ENCODE results near the gene RNF227.

RNF227 gene

DNA sequence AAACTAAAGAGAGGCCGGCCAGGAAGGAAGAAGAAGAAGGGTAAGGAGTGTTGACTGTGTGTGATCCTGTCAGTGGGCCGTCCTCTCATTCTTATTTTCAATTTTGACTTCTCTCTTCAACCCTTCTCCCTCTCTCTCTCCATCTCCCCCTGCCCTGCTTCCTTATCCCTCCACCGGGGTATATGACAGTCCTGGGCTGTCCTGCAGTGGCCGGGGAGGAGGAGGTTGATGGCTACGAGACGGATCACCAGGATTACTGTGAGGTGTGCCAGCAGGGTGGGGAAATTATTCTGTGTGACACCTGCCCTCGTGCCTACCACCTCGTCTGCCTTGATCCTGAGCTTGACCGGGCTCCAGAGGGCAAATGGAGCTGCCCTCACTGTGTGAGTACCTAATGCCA is 21.9 kb downstream of the RNF227 start:
- TF ChIP-seq, protein P1, sequence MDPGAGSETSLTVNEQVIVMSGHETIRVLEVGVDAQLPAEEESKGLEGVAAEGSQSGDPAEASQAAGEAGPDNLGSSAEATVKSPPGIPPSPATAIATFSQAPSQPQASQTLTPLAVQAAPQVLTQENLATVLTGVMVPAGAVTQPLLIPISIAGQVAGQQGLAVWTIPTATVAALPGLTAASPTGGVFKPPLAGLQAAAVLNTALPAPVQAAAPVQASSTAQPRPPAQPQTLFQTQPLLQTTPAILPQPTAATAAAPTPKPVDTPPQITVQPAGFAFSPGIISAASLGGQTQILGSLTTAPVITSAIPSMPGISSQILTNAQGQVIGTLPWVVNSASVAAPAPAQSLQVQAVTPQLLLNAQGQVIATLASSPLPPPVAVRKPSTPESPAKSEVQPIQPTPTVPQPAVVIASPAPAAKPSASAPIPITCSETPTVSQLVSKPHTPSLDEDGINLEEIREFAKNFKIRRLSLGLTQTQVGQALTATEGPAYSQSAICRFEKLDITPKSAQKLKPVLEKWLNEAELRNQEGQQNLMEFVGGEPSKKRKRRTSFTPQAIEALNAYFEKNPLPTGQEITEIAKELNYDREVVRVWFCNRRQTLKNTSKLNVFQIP (CRISPR knock-in tag; IDR thresholded peaks at IDR 0.05; ENCODE audit: borderline replicate concordance, low read depth) = no peak
- no peak for TF ChIP-seq RARB (CRISPR knock-in tag; IDR thresholded peaks at IDR 0.05)
- TF ChIP-seq, protein P2, sequence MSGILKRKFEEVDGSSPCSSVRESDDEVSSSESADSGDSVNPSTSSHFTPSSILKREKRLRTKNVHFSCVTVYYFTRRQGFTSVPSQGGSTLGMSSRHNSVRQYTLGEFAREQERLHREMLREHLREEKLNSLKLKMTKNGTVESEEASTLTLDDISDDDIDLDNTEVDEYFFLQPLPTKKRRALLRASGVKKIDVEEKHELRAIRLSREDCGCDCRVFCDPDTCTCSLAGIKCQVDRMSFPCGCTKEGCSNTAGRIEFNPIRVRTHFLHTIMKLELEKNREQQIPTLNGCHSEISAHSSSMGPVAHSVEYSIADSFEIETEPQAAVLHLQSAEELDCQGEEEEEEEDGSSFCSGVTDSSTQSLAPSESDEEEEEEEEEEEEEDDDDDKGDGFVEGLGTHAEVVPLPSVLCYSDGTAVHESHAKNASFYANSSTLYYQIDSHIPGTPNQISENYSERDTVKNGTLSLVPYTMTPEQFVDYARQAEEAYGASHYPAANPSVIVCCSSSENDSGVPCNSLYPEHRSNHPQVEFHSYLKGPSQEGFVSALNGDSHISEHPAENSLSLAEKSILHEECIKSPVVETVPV (CRISPR knock-in tag; IDR thresholded peaks at IDR 0.05) = no peak
- no peak for TF ChIP-seq BACH2 (CRISPR knock-in tag; IDR thresholded peaks at IDR 0.05; ENCODE audit: borderline replicate concordance)
- TF ChIP-seq CSDC2 (CRISPR knock-in tag; IDR thresholded peaks at IDR 0.05) = no peak
- no peak for TF ChIP-seq ZNF70 (CRISPR knock-in tag; IDR thresholded peaks at IDR 0.05)
- no peak for TF ChIP-seq TCF4 (CRISPR knock-in tag; IDR thresholded peaks at IDR 0.05; ENCODE audit: borderline replicate concordance)
- TF ChIP-seq ZFP30 (CRISPR knock-in tag; IDR thresholded peaks at IDR 0.05) = no peak
- TF ChIP-seq ZNF565 (CRISPR knock-in tag; conservative IDR thresholded peaks at IDR 0.05; ENCODE audit: low read depth) = no peak
- TF ChIP-seq OSR1 (CRISPR knock-in tag; IDR thresholded peaks at IDR 0.05) = no peak
- TF ChIP-seq, protein P3, sequence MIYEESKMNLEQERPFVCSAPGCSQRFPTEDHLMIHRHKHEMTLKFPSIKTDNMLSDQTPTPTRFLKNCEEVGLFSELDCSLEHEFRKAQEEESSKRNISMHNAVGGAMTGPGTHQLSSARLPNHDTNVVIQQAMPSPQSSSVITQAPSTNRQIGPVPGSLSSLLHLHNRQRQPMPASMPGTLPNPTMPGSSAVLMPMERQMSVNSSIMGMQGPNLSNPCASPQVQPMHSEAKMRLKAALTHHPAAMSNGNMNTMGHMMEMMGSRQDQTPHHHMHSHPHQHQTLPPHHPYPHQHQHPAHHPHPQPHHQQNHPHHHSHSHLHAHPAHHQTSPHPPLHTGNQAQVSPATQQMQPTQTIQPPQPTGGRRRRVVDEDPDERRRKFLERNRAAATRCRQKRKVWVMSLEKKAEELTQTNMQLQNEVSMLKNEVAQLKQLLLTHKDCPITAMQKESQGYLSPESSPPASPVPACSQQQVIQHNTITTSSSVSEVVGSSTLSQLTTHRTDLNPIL (CRISPR knock-in tag; IDR thresholded peaks at IDR 0.05; ENCODE audit: low read depth) = no peak
- ATAC-seq = no peak

DNA sequence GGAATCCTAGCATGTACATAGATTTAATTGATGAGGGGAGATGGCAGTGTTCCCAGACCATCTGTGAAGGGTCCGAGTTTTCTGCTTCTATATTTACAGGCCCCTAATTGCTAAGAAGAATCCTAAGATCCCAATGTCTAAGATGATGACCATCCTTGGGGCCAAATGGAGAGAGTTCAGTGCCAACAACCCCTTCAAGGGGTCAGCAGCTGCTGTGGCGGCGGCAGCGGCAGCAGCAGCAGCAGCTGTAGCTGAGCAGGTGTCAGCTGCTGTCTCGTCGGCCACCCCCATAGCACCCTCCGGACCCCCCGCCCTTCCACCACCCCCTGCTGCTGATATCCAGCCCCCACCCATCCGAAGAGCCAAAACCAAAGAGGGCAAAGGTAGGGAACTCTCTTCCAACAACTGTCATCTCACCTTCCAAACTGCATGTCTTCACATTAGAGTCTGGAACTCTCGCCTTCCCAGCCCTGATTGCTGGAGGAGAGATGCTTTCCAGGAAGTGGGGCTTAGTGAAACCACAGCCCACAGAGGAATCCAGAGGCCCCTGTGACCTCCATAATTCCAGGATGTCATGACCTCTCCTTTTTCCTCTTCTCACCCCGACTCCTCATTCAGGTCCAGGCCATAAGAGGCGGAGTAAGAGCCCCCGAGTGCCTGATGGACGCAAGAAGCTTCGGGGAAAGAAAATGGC is 22.8 kb downstream of the RNF227 start:
- TF ChIP-seq RARB (CRISPR knock-in tag; IDR thresholded peaks at IDR 0.05) (no peak), TCF4 (CRISPR knock-in tag; IDR thresholded peaks at IDR 0.05; ENCODE audit: borderline replicate concordance) (no peak), ISL1 (CRISPR knock-in tag; IDR thresholded peaks at IDR 0.05) (no peak), ZC3H10 (CRISPR knock-in tag; IDR thresholded peaks at IDR 0.05) (no peak), SNAI2 (CRISPR knock-in tag; IDR thresholded peaks at IDR 0.05) (no peak), ZFP3 (CRISPR knock-in tag; IDR thresholded peaks at IDR 0.05) (no peak), OSR1 (CRISPR knock-in tag; IDR thresholded peaks at IDR 0.05) (no peak), PPARA (CRISPR knock-in tag; IDR thresholded peaks at IDR 0.05; ENCODE audit: borderline replicate concordance) (no peak), CSDC2 (CRISPR knock-in tag; IDR thresholded peaks at IDR 0.05) (no peak), ZFP30 (CRISPR knock-in tag; IDR thresholded peaks at IDR 0.05) (no peak)
- TF ChIP-seq, protein P4, sequence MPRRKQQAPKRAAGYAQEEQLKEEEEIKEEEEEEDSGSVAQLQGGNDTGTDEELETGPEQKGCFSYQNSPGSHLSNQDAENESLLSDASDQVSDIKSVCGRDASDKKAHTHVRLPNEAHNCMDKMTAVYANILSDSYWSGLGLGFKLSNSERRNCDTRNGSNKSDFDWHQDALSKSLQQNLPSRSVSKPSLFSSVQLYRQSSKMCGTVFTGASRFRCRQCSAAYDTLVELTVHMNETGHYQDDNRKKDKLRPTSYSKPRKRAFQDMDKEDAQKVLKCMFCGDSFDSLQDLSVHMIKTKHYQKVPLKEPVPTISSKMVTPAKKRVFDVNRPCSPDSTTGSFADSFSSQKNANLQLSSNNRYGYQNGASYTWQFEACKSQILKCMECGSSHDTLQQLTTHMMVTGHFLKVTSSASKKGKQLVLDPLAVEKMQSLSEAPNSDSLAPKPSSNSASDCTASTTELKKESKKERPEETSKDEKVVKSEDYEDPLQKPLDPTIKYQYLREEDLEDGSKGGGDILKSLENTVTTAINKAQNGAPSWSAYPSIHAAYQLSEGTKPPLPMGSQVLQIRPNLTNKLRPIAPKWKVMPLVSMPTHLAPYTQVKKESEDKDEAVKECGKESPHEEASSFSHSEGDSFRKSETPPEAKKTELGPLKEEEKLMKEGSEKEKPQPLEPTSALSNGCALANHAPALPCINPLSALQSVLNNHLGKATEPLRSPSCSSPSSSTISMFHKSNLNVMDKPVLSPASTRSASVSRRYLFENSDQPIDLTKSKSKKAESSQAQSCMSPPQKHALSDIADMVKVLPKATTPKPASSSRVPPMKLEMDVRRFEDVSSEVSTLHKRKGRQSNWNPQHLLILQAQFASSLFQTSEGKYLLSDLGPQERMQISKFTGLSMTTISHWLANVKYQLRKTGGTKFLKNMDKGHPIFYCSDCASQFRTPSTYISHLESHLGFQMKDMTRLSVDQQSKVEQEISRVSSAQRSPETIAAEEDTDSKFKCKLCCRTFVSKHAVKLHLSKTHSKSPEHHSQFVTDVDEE (CRISPR knock-in tag; IDR thresholded peaks at IDR 0.05) = no peak

DNA sequence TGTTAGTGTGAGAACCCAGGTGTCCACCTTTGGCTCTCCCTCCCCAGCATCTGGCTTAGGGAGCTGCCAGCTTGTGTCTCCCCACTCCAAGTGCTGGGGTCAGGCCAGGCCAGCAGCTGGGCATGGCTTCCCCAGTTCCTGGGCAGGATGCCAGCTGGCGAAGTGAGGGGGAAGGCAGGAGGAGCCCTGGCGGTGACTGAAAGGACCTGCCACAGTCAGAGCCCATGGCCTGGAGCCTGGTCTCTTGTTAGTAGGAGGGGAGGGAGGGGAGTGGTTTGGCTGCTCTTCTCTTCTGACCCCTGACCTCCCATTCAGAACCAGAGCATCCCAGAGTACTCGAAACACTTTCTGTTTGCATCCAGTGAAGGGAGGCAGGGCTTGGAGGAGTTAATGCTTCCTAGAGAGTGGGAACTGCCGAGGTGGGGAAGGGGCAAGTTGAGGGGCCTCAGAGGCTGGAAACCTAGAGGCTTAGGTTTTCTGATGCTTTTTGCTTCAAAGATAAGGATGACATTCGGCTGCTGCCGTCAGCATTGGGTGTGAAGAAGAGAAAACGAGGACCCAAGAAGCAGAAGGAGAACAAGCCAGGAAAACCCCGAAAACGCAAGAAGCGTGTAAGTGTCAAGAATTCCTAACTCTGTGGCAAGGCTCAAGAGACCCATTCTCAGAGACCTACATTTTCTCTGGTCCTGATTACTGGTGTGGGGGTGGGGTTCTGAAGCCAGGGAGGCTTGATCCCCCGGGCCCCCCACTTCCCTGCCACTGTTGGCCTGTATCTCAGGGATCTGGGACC is 26.7 kb downstream of the RNF227 start:
- ATAC-seq = peak; percentile 68

More for the DNA sequence above, 22.8 kb downstream of the RNF227 start:
- ATAC-seq = no peak

More for the DNA sequence above, 26.7 kb downstream of the RNF227 start:
- TF ChIP-seq SNAI2 (CRISPR knock-in tag; IDR thresholded peaks at IDR 0.05) (no peak), PPARA (CRISPR knock-in tag; IDR thresholded peaks at IDR 0.05; ENCODE audit: borderline replicate concordance) (no peak), ZNF8 (CRISPR knock-in tag; IDR thresholded peaks at IDR 0.05) (peak; percentile 98), ZC3H10 (CRISPR knock-in tag; IDR thresholded peaks at IDR 0.05) (no peak), OSR1 (CRISPR knock-in tag; IDR thresholded peaks at IDR 0.05) (no peak), RARB (CRISPR knock-in tag; IDR thresholded peaks at IDR 0.05) (no peak), GLIS3 (CRISPR knock-in tag; IDR thresholded peaks at IDR 0.05) (no peak), TCF4 (CRISPR knock-in tag; IDR thresholded peaks at IDR 0.05; ENCODE audit: borderline replicate concordance) (peak; percentile 76)
- TF ChIP-seq, protein P5, sequence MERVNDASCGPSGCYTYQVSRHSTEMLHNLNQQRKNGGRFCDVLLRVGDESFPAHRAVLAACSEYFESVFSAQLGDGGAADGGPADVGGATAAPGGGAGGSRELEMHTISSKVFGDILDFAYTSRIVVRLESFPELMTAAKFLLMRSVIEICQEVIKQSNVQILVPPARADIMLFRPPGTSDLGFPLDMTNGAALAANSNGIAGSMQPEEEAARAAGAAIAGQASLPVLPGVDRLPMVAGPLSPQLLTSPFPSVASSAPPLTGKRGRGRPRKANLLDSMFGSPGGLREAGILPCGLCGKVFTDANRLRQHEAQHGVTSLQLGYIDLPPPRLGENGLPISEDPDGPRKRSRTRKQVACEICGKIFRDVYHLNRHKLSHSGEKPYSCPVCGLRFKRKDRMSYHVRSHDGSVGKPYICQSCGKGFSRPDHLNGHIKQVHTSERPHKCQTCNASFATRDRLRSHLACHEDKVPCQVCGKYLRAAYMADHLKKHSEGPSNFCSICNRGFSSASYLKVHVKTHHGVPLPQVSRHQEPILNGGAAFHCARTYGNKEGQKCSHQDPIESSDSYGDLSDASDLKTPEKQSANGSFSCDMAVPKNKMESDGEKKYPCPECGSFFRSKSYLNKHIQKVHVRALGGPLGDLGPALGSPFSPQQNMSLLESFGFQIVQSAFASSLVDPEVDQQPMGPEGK (CRISPR knock-in tag; IDR thresholded peaks at IDR 0.05; ENCODE audit: borderline replicate concordance) = no peak
- TF ChIP-seq, protein P2 (CRISPR knock-in tag; IDR thresholded peaks at IDR 0.05) = no peak
- TF ChIP-seq, protein P3 (CRISPR knock-in tag; IDR thresholded peaks at IDR 0.05; ENCODE audit: low read depth) = no peak
- TF ChIP-seq, protein P1 (CRISPR knock-in tag; IDR thresholded peaks at IDR 0.05; ENCODE audit: borderline replicate concordance, low read depth) = no peak

Measured in SK-N-SH treated with all-trans-retinoic acid at 6 μM for 48 hours (cell line).